HEK293 (cell line): ENCODE results near the gene TMEM131L.

ENCODE experiments used
- CTCF ChIA-PET: fragments of 350-600 bp; formaldehyde crosslinking; extraction: SDS; loops from one replicate; lab custom pipeline; 2021; ENCODE audit warnings: antibody characterized with exemption; lab: Yijun Ruan, JAX
- POLR2A ChIA-PET: fragments of 300-600 bp; formaldehyde crosslinking; extraction: SDS; loops from one replicate; lab custom pipeline; 2020; ENCODE audit warnings: antibody characterized with exemption, inconsistent platforms; lab: Yijun Ruan, JAX
- H3K27ac ChIP-seq: fragments of 200-500 bp; sonication (Bioruptor generic); 2 replicates; pipeline ENCODE4 v1.5.1; 2014; ENCODE audit warnings: low read depth, low read length, control low read depth, inconsistent platforms; ENCODE audit errors: extremely low read depth
- H3K36me3 ChIP-seq, 2 experiments: fragments of 200-500 bp in 1 of 2; sonication (Bioruptor generic) in 1 of 2; 1 replicate in 1 of 2; 2 replicates in 1 of 2; pipeline ENCODE4 v1.5.1; 2014 to 2017; ENCODE audit warnings: inconsistent platforms in 2 of 2, low read length in 2 of 2; ENCODE audit not compliant: control insufficient read depth in 2 of 2, insufficient read depth in 1 of 2
- H3K4me1 ChIP-seq: fragments of 200-500 bp; sonication (Bioruptor generic); 2 replicates; pipeline ENCODE4 v1.5.1; 2014; ENCODE audit warnings: mild to moderate bottlenecking, low read length, inconsistent platforms; ENCODE audit not compliant: control insufficient read depth, insufficient read depth
- H3K4me3 ChIP-seq: 2 replicates; pipeline ENCODE4 v1.5.1; 2011; ENCODE audit warnings: low read depth, mild to moderate bottlenecking, control low read depth, low read length, moderate library complexity
- H3K9me3 ChIP-seq: fragments of 200-500 bp; sonication (Bioruptor generic); 2 replicates; pipeline ENCODE4 v1.5.1; 2014; ENCODE audit warnings: low read depth, low read length, inconsistent platforms; ENCODE audit not compliant: control insufficient read depth, insufficient read depth
- BCL11A ChIP-seq: fragments of 450-650 bp; formaldehyde crosslinking; IDR thresholded peaks from 2 replicates; pipeline ENCODE4 v1.5.1; 2016; ENCODE audit warnings: low read depth, missing biosample characterization, missing genetic modification characterization
- HOXC10 ChIP-seq: sonication (generic); formaldehyde crosslinking; IDR thresholded peaks from 2 replicates; pipeline ENCODE4 v1.8.1; 2023; ENCODE audit warnings: mild to moderate bottlenecking, missing genetic modification reagents
- OSR2 ChIP-seq: fragments of 450-650 bp; formaldehyde crosslinking; IDR thresholded peaks from 2 replicates; pipeline ENCODE4 v1.5.1; 2016; ENCODE audit warnings: missing biosample characterization, missing genetic modification characterization
- SCRT2 ChIP-seq: fragments of 450-650 bp; formaldehyde crosslinking; IDR thresholded peaks from 2 replicates; pipeline ENCODE4 v1.5.1; 2016; ENCODE audit warnings: missing biosample characterization, missing genetic modification characterization
- SETDB1 ChIP-seq: IDR thresholded peaks from one replicate; pipeline ENCODE4 v1.6.1; 2017; ENCODE audit warnings: mild to moderate bottlenecking, low read length, moderate library complexity, mixed read lengths; ENCODE audit not compliant: insufficient read length
- TCF7L2 ChIP-seq: IDR thresholded peaks from 2 replicates; pipeline ENCODE4 v1.6.1; 2011; ENCODE audit warnings: low read depth, mild to moderate bottlenecking, inconsistent platforms, low read length, moderate library complexity, borderline replicate concordance
- ZBTB11 ChIP-seq: fragments of 450-650 bp; formaldehyde crosslinking; conservative IDR thresholded peaks from 2 replicates; pipeline ENCODE4 v1.5.1; 2016; ENCODE audit warnings: low read depth, missing biosample characterization, missing genetic modification characterization
- ZBTB48 ChIP-seq: fragments of 450-650 bp; formaldehyde crosslinking; IDR thresholded peaks from 2 replicates; pipeline ENCODE4 v1.5.1; 2016; ENCODE audit warnings: missing biosample characterization, missing genetic modification characterization
- ZIC2 ChIP-seq: fragments of 450-650 bp; formaldehyde crosslinking; IDR thresholded peaks from 2 replicates; pipeline ENCODE4 v1.5.1; 2016; ENCODE audit warnings: missing biosample characterization, missing genetic modification characterization
- ZNF19 ChIP-seq: fragments of 450-650 bp; formaldehyde crosslinking; IDR thresholded peaks from 2 replicates; pipeline ENCODE4; 2016; ENCODE audit warnings: missing biosample characterization, missing genetic modification characterization, low read depth
- ZNF2 ChIP-seq: fragments of 450-650 bp; formaldehyde crosslinking; IDR thresholded peaks from 2 replicates; pipeline ENCODE4 v1.5.1; 2016; ENCODE audit warnings: missing biosample characterization, missing genetic modification characterization
- ZNF211 ChIP-seq: fragments of 450-650 bp; formaldehyde crosslinking; IDR thresholded peaks from 2 replicates; pipeline ENCODE4 v1.5.1; 2016; ENCODE audit warnings: low read depth, missing biosample characterization, missing genetic modification characterization
- ZNF398 ChIP-seq: fragments of 450-650 bp; formaldehyde crosslinking; IDR thresholded peaks from 2 replicates; pipeline ENCODE4 v1.5.1; 2017; ENCODE audit warnings: missing biosample characterization, missing genetic modification characterization
- ZNF514 ChIP-seq: fragments of 450-650 bp; formaldehyde crosslinking; IDR thresholded peaks from 2 replicates; pipeline ENCODE4 v1.5.1; 2016; ENCODE audit warnings: missing biosample characterization, missing genetic modification characterization
- ZNF529 ChIP-seq: fragments of 450-650 bp; formaldehyde crosslinking; IDR thresholded peaks from 2 replicates; pipeline ENCODE4 v1.5.1; 2017; ENCODE audit warnings: missing genetic modification characterization, missing biosample characterization; ENCODE audit not compliant: insufficient replicate concordance
- ZNF600 ChIP-seq: fragments of 450-650 bp; formaldehyde crosslinking; IDR thresholded peaks from 2 replicates; pipeline ENCODE4 v1.5.1; 2016; ENCODE audit warnings: missing biosample characterization, missing genetic modification characterization
- ZNF629 ChIP-seq: fragments of 450-650 bp; formaldehyde crosslinking; IDR thresholded peaks from 2 replicates; pipeline ENCODE4 v1.5.1; 2017; ENCODE audit warnings: missing biosample characterization, missing genetic modification characterization
- ZSCAN18 ChIP-seq: fragments of 450-650 bp; formaldehyde crosslinking; IDR thresholded peaks from 2 replicates; pipeline ENCODE4 v1.5.1; 2016; ENCODE audit warnings: missing biosample characterization, missing genetic modification characterization
- ZSCAN5A ChIP-seq: fragments of 450-650 bp; formaldehyde crosslinking; IDR thresholded peaks from 2 replicates; pipeline ENCODE4 v1.5.1; 2016; ENCODE audit warnings: missing biosample characterization, missing genetic modification characterization
- ZXDB ChIP-seq: fragments of 450-650 bp; formaldehyde crosslinking; IDR thresholded peaks from 2 replicates; pipeline ENCODE4 v1.5.1; 2016; ENCODE audit warnings: missing biosample characterization, missing genetic modification characterization
- TF ChIP-seq, protein P1 (sequence below): fragments of 450-650 bp; formaldehyde crosslinking; IDR thresholded peaks from 2 replicates; pipeline ENCODE4 v1.5.1; 2016; ENCODE audit warnings: missing biosample characterization, missing genetic modification characterization, low read depth
- TF ChIP-seq, protein P2 (sequence below): fragments of 450-650 bp; formaldehyde crosslinking; IDR thresholded peaks from 2 replicates; pipeline ENCODE4 v1.5.1; 2017; ENCODE audit warnings: missing biosample characterization, missing genetic modification characterization
- TF ChIP-seq, protein P3 (sequence below): fragments of 450-650 bp; formaldehyde crosslinking; IDR thresholded peaks from 2 replicates; pipeline ENCODE4 v1.5.1; 2017; ENCODE audit warnings: missing biosample characterization, missing genetic modification characterization

TMEM131L gene

GRCh38 chr4:153447175-153447905, 18.8 kb upstream of the TMEM131L start (continued):
- TF ChIP-seq ZSCAN5A (tag by site-specific recombination) (no peak), ZNF211 (tag by site-specific recombination) (no peak), OSR2 (tag by site-specific recombination) (peak; percentile 90), ZXDB (peak; percentile 47; the same call in 1 of the 2 replicates), ZNF19 (no peak), ZNF629 (peak; percentile 41), ZNF600 (tag by site-specific recombination) (no peak), ZBTB11 (no peak), ZNF514 (tag by site-specific recombination) (no peak), ZNF2 (no peak), TCF7L2 (no peak), SCRT2 (tag by site-specific recombination) (no peak), ZNF398 (tag by site-specific recombination) (no peak), SETDB1 (peak; percentile 78)
- TF ChIP-seq, protein P1, sequence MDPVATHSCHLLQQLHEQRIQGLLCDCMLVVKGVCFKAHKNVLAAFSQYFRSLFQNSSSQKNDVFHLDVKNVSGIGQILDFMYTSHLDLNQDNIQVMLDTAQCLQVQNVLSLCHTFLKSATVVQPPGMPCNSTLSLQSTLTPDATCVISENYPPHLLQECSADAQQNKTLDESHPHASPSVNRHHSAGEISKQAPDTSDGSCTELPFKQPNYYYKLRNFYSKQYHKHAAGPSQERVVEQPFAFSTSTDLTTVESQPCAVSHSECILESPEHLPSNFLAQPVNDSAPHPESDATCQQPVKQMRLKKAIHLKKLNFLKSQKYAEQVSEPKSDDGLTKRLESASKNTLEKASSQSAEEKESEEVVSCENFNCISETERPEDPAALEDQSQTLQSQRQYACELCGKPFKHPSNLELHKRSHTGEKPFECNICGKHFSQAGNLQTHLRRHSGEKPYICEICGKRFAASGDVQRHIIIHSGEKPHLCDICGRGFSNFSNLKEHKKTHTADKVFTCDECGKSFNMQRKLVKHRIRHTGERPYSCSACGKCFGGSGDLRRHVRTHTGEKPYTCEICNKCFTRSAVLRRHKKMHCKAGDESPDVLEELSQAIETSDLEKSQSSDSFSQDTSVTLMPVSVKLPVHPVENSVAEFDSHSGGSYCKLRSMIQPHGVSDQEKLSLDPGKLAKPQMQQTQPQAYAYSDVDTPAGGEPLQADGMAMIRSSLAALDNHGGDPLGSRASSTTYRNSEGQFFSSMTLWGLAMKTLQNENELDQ: no peak

DNA sequence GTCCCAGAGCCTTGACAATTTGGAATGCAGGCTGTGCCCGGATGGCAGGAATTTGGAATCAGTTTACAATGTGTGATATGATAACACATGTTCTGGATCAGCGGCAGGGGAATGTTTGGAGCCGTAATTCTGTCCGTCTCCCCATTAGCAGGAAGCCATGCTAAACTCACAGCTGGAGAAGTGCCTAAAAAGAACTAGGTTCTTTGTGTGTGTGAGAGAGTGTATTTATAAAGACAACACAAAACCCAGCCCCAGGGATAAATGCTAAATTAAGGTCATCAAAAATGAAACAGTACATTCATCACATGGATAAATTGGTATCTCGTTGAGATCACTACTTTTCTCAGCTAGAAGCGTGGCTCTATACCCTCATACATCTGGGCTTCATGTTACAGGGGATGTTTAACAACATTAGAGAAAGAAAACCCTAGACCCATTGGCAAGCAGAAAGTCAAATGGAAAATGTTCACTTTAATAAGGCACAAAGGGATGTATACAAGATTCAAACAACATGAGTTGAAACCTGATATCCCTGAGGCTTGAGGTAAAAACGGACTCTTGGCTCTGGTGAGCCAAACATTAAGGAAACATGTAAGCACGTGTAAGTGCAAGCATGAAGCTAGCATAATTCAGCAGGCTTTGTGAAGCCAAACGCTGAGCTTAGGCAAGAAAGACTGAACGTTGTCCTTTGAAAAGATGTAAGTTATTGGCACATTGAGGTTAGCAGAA, 18.0 kb upstream of the TMEM131L start:
- H3K4me3 ChIP-seq: no peak overlapping the region
- peak overlapping the region; percentile 72 for H3K27ac ChIP-seq
- ChIA-PET CTCF (interaction anchor here (1.4 kb wide), 1 partner anchor 15 kb away, joined by 9 read pairs; no protein-coding TSS in a partner anchor), POLR2A (no interaction called here)
- H3K36me3 ChIP-seq: no peaks in the 10 kb centered on the region
- H3K9me3 ChIP-seq: no peaks in the 10 kb centered on the region
- 0 out of 2 replicates have a peak, but pooled peaks cover 5% of the 10 kb centered on the region for H3K4me1 ChIP-seq
- TF ChIP-seq BCL11A (tag by site-specific recombination) (peak; percentile 84; the same call in 1 of the 2 replicates), ZNF529 (tag by site-specific recombination) (no peak), ZSCAN18 (tag by site-specific recombination) (no peak), HOXC10 (CRISPR knock-in tag) (no peak), ZIC2 (tag by site-specific recombination) (0 out of 2 replicates have a peak, but pooled peaks have one; percentile 6), ZBTB48 (tag by site-specific recombination) (no peak)
- TF ChIP-seq, protein P2, sequence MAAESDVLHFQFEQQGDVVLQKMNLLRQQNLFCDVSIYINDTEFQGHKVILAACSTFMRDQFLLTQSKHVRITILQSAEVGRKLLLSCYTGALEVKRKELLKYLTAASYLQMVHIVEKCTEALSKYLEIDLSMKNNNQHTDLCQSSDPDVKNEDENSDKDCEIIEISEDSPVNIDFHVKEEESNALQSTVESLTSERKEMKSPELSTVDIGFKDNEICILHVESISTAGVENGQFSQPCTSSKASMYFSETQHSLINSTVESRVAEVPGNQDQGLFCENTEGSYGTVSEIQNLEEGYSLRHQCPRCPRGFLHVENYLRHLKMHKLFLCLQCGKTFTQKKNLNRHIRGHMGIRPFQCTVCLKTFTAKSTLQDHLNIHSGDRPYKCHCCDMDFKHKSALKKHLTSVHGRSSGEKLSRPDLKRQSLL (tag by site-specific recombination): peak; percentile 62; the same call in 1 of the 2 replicates
- TF ChIP-seq, protein P3, sequence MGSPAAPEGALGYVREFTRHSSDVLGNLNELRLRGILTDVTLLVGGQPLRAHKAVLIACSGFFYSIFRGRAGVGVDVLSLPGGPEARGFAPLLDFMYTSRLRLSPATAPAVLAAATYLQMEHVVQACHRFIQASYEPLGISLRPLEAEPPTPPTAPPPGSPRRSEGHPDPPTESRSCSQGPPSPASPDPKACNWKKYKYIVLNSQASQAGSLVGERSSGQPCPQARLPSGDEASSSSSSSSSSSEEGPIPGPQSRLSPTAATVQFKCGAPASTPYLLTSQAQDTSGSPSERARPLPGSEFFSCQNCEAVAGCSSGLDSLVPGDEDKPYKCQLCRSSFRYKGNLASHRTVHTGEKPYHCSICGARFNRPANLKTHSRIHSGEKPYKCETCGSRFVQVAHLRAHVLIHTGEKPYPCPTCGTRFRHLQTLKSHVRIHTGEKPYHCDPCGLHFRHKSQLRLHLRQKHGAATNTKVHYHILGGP (tag by site-specific recombination): no peak
